Inferior parietal cortex (tissue), 1 donor: Measurements from ENCODE around the gene SH3BGRL2.
"Not testable (repeated sequence)": the region's sequence is repeated elsewhere in the genome, so short reads cannot be mapped to it uniquely, and the experiment has no call there.

Experiments used
- DNase-seq: peaks from one replicate; pipeline ENCODE4 v3.0.0-alpha.2; 2016; ENCODE audit errors: extremely low spot score

SH3BGRL2 gene

GRCh38 chr6:79648328-79648727 is 17.2 kb downstream of the SH3BGRL2 start:
- DNase-seq = no peak

GRCh38 chr6:79649016-79649415 is 17.9 kb downstream of the SH3BGRL2 start:
- DNase-seq = no peak

GRCh38 chr6:79650950-79651349 is 19.8 kb downstream of the SH3BGRL2 start:
- DNase-seq = no peak

GRCh38 chr6:79656134-79656533 is 25.0 kb downstream of the SH3BGRL2 start:
- no peak for DNase-seq

GRCh38 chr6:79657238-79657637 is 26.1 kb downstream of the SH3BGRL2 start:
- DNase-seq = no peak

- not testable (repeated sequence) for DNase-seq
Measured at GRCh38 chr6:79663655-79664054, 32.5 kb downstream of the SH3BGRL2 start.

GRCh38 chr6:79665725-79666551 is 34.8 kb downstream of the SH3BGRL2 start:
- DNase-seq = no peak

- DNase-seq = no peak
Measured at GRCh38 chr6:79666634-79667033, 35.5 kb downstream of the SH3BGRL2 start.

- no peak for DNase-seq
Measured at GRCh38 chr6:79668381-79668780, 37.3 kb downstream of the SH3BGRL2 start.

- no peak for DNase-seq
Measured at GRCh38 chr6:79669766-79670165, 38.6 kb downstream of the SH3BGRL2 start.

GRCh38 chr6:79670789-79671188 is 39.7 kb downstream of the SH3BGRL2 start:
- no peak for DNase-seq

GRCh38 chr6:79671600-79672266 is 40.6 kb downstream of the SH3BGRL2 start:
- no peak for DNase-seq

GRCh38 chr6:79672631-79673111 is 41.5 kb downstream of the SH3BGRL2 start:
- no peak for DNase-seq

- no peak for DNase-seq
Measured at GRCh38 chr6:79673947-79674346, 42.8 kb downstream of the SH3BGRL2 start.

GRCh38 chr6:79676785-79677736 is 45.9 kb downstream of the SH3BGRL2 start:
- DNase-seq = no peak

- DNase-seq = not testable (repeated sequence)
Measured at GRCh38 chr6:79682682-79683081, 51.6 kb downstream of the SH3BGRL2 start.

GRCh38 chr6:79684876-79685275 is 53.7 kb downstream of the SH3BGRL2 start:
- DNase-seq = no peak

GRCh38 chr6:79686707-79687309 is 55.7 kb downstream of the SH3BGRL2 start:
- no peak for DNase-seq

- DNase-seq = peak; percentile 60
Measured at GRCh38 chr6:79687759-79688158, 56.6 kb downstream of the SH3BGRL2 start.

- no peak for DNase-seq
Measured at GRCh38 chr6:79694156-79694555, 63.0 kb downstream of the SH3BGRL2 start.

- no peak for DNase-seq
Measured at GRCh38 chr6:79694623-79695343, 63.7 kb downstream of the SH3BGRL2 start.
